Astrocyte (in vitro differentiated cells and primary cell): ENCODE results near the gene IL4I1.

Source experiments
- EZH2 ChIP-seq: IDR thresholded peaks from 2 replicates; pipeline ENCODE4 v1.6.1; 2012; ENCODE audit warnings: mild to moderate bottlenecking, low read length, inconsistent platforms; ENCODE audit not compliant: insufficient read depth
- TF ChIP-seq, protein P1 (sequence below): IDR thresholded peaks from 2 replicates; pipeline ENCODE4 v1.5.1; 2011; ENCODE audit warnings: low read depth, mild to moderate bottlenecking, inconsistent platforms, low read length, moderate library complexity; ENCODE audit not compliant: insufficient read depth

DNA sequence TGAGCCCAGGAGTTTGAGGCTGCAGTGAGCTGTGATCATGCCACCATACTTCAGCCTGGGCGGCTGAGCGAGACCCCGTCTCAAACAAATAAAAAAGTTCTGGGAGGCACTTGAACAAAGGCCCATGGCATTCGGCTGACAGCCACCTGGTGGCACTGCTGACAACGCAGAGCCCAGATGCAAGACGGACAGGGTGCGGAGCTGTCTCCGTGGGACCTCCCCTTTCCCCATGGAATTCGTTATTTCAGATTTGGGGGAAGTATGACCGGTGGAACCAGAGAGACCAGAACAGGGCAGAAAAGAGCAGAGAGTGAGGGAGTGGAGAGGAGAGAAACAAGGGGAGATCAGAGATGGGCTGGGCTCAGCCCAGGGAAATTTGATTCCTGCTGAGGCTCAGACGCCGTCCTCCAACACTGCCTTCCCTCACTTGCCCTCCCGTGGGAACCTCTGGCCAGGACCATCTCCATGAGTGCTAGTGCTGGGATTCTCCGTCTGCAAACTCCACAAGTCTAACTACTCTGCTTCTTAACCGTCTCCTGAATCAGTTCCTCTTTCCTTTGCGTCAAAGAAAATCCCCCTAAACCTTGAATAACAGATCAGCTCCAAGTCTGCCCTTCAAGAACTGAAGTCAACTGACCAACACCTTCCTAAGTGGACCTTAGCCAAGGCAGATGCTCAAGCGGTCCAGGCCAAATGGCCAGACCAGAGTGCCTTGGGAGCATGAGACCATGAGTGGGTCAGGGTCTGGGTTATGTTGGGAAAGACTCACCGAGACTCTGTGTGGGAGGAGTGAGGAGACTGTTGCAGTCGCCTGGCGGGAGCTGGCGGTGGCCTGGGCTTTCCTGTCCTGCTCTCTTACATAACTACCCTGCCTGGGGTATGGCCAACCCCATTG is 20.4 kb upstream of the IL4I1 start:
- TF ChIP-seq, protein P1, sequence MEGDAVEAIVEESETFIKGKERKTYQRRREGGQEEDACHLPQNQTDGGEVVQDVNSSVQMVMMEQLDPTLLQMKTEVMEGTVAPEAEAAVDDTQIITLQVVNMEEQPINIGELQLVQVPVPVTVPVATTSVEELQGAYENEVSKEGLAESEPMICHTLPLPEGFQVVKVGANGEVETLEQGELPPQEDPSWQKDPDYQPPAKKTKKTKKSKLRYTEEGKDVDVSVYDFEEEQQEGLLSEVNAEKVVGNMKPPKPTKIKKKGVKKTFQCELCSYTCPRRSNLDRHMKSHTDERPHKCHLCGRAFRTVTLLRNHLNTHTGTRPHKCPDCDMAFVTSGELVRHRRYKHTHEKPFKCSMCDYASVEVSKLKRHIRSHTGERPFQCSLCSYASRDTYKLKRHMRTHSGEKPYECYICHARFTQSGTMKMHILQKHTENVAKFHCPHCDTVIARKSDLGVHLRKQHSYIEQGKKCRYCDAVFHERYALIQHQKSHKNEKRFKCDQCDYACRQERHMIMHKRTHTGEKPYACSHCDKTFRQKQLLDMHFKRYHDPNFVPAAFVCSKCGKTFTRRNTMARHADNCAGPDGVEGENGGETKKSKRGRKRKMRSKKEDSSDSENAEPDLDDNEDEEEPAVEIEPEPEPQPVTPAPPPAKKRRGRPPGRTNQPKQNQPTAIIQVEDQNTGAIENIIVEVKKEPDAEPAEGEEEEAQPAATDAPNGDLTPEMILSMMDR, result no peak
- TF ChIP-seq EZH2, result no peak
